Hepatocyte (in vitro differentiated cells): Measurements from ENCODE around the gene PRDM16. TPM values are rescaled to one million over a fixed set of nuclear protein-coding genes. Genes with fewer than 3 reads are reported as not detected.
A peak's percentile ranks its signal among the peaks of the same experiment; 100 is the strongest.

Experiments used
- DNase-seq: peaks from one replicate; pipeline ENCODE4 v3.0.0-alpha.2; 2016; ENCODE audit warnings: low spot score
- H2AFZ ChIP-seq: fragments of 200-600 bp; sonication (generic); 2 replicates; pipeline ENCODE4 v1.6.0; 2016; ENCODE audit warnings: antibody characterized with exemption, mild to moderate bottlenecking
- H3K27ac ChIP-seq: fragments of 200-600 bp; sonication (generic); 2 replicates; pipeline ENCODE4 v1.5.1; 2016; ENCODE audit warnings: mild to moderate bottlenecking
- H3K27me3 ChIP-seq: fragments of 200-600 bp; sonication (generic); 2 replicates; pipeline ENCODE4 v1.6.1; 2016
- H3K36me3 ChIP-seq: fragments of 200-600 bp; sonication (generic); replicated peaks from 2 replicates; pipeline ENCODE4 v1.5.1; 2016; ENCODE audit warnings: low read depth; ENCODE audit not compliant: insufficient read depth
- H3K4me1 ChIP-seq: fragments of 200-600 bp; sonication (generic); 2 replicates; pipeline ENCODE4 v1.5.1; 2016; ENCODE audit warnings: mild to moderate bottlenecking, moderate library complexity; ENCODE audit not compliant: insufficient read depth
- H3K4me2 ChIP-seq: fragments of 200-600 bp; sonication (generic); 2 replicates; pipeline ENCODE4 v1.6.0; 2016
- H3K4me3 ChIP-seq: fragments of 200-600 bp; sonication (generic); 2 replicates; pipeline ENCODE4 v1.5.1; 2016; ENCODE audit warnings: mild to moderate bottlenecking
- H3K79me2 ChIP-seq: fragments of 200-600 bp; sonication (generic); 2 replicates; pipeline ENCODE4 v1.6.0; 2017; ENCODE audit warnings: mild to moderate bottlenecking
- H3K9me2 ChIP-seq: fragments of 200-600 bp; sonication (generic); replicated peaks from 2 replicates; pipeline ENCODE4 v1.6.0; 2017; ENCODE audit warnings: mild to moderate bottlenecking; ENCODE audit not compliant: insufficient read depth
- H3K9me3 ChIP-seq: fragments of 200-600 bp; sonication (generic); 2 replicates; pipeline ENCODE4 v1.5.1; 2016; ENCODE audit warnings: low read depth, mild to moderate bottlenecking
- H4K20me1 ChIP-seq: fragments of 200-600 bp; sonication (generic); 2 replicates; pipeline ENCODE4 v1.6.0; 2016; ENCODE audit warnings: mild to moderate bottlenecking; ENCODE audit not compliant: insufficient read depth, poor library complexity, severe bottlenecking
- CTCF ChIP-seq: fragments of 200-600 bp; sonication (generic); IDR thresholded peaks from 2 replicates; pipeline ENCODE4 v1.5.1; 2016; ENCODE audit warnings: antibody characterized with exemption, mild to moderate bottlenecking; ENCODE audit not compliant: poor library complexity
- EZH2 ChIP-seq: fragments of 200-600 bp; sonication (generic); IDR thresholded peaks from 2 replicates; pipeline ENCODE4 v1.6.1; 2016; ENCODE audit warnings: antibody characterized with exemption, mild to moderate bottlenecking, borderline replicate concordance
- EZH2phosphoT487 ChIP-seq: fragments of 200-600 bp; sonication (generic); IDR thresholded peaks from one replicate; pipeline ENCODE4 v1.6.1; 2018; ENCODE audit warnings: antibody characterized with exemption, mild to moderate bottlenecking, low read depth, moderate library complexity; ENCODE audit not compliant: unreplicated experiment, severe bottlenecking
- WGBS: methylation state at CpG from one replicate; pipeline ENCODE4 v1.1.6; 2016; ENCODE audit warnings: low lambda C conversion rate; ENCODE audit errors: missing lambda C conversion rate; 5-methylcytosine and 5-hydroxymethylcytosine counted together
- polyA plus RNA-seq: library from polyadenylated mRNA; unstranded; fragments of >200 nt; fragmentation: Nextera tagmentation; extraction: Ambion mirVana; gene quantifications from 2 replicates; pipeline ENCODE4 v1.2.1, GENCODE V29; 2016
- total RNA-seq: library from RNA; depleted of rRNA; stranded (reverse); fragments of >200 nt; gene quantifications from 2 replicates; pipeline ENCODE4 v1.2.3, GENCODE V29; 2014

PRDM16 gene
- total and polyA plus RNA-seq, 2 experiments from 2014 or later = 8.1 to 9.9 TPM

- H2AFZ ChIP-seq = no peak overlapping the region
- no peaks in the 10 kb centered on the region for H4K20me1 ChIP-seq
- TF ChIP-seq EZH2 (no peak), EZH2phosphoT487 (no peak), CTCF (no peak)
- H3K9me2 ChIP-seq = no peaks in the 10 kb centered on the region
- H3K27me3 ChIP-seq = no peaks in the 10 kb centered on the region
- H3K9me3 ChIP-seq = no peaks in the 10 kb centered on the region
- no peaks in the 10 kb centered on the region for H3K36me3 ChIP-seq
- H3K27ac ChIP-seq = no peak overlapping the region
- no peak for DNase-seq
- H3K4me1 ChIP-seq = peaks cover 10% of the 10 kb centered on the region
- H3K79me2 ChIP-seq = no peaks in the 10 kb centered on the region
- H3K4me3 ChIP-seq = no peak overlapping the region
- no peak overlapping the region for H3K4me2 ChIP-seq
- 92% methylated on average over 19 of the region's 22 CpGs for WGBS
These were observed 128.8 kb downstream of the PRDM16 start for GRCh38 chr1:3197781-3198316.

DNA sequence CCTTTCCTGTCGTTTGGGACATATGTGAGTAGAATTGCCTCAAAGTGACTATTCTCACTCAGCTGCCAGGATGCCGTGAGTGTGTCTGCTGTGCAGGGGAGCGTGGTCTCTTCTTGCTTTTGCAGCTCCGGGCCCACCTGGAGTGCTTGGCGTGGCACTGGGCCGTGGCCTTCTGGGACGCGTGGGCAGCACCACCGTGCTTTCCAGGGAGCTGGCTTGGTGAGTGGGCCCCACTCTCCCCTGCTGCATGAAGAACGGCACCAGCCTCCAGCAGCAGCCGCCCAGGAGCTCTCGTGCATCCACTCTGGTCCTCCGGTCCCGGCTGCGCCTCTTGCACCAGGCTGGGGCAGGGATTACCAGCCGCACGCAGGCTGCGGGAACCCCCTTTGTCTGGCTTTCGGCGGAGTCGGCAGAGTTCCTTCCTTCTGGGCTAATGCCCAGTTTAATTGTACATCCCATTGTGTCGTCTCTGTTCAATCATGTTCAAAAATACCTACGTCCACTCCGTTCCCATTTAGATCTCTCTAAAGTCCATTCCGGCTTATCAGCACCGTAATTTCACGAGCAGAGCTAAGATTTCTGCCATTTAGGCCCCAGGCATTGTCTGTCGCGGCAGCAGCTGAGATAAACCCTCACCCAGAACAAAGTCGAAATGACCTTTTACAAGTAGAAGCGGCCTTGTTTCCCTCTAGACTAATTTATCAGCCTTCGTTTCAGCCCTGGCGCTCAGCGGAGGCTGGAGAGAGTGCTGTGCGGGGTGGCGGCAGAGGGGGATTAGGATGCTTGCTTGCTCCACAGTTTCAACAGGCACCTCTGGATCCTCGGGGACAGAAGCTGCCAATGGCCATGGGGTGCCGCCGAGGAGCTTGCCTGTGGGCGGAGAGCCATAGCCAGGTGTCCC lies 129.6 kb downstream of the PRDM16 start:
- Histone ChIP-seq H4K20me1 (no peaks in the 10 kb centered on the region), H3K27me3 (no peaks in the 10 kb centered on the region), H3K27ac (peak overlapping the region; percentile 26), H3K9me3 (no peaks in the 10 kb centered on the region), H3K4me2 (no peak overlapping the region), H3K79me2 (no peaks in the 10 kb centered on the region), H3K36me3 (no peaks in the 10 kb centered on the region), H3K9me2 (no peaks in the 10 kb centered on the region), H3K4me1 (peaks cover 10% of the 10 kb centered on the region), H3K4me3 (no peak overlapping the region), H2AFZ (no peak overlapping the region)
- DNase-seq = no peak
- TF ChIP-seq EZH2 (no peak), EZH2phosphoT487 (no peak), CTCF (no peak)
- WGBS = 62% methylated on average over 40 of the region's 40 CpGs

GRCh38 chr1:3204725-3205124 lies 135.7 kb downstream of the PRDM16 start:
- no peak overlapping the region for H2AFZ ChIP-seq
- TF ChIP-seq CTCF (no peak), EZH2phosphoT487 (no peak), EZH2 (no peak)
- H3K36me3 ChIP-seq = no peaks in the 10 kb centered on the region
- no peaks in the 10 kb centered on the region for H3K27me3 ChIP-seq
- H3K4me3 ChIP-seq = no peak overlapping the region
- DNase-seq = no peak
- H3K79me2 ChIP-seq = no peaks in the 10 kb centered on the region
- no peaks in the 10 kb centered on the region for H4K20me1 ChIP-seq
- 70% methylated on average over 20 of the region's 20 CpGs for WGBS
- H3K9me2 ChIP-seq = no peaks in the 10 kb centered on the region
- H3K9me3 ChIP-seq = no peaks in the 10 kb centered on the region
- H3K4me2 ChIP-seq = no peak overlapping the region
- no peak overlapping the region for H3K27ac ChIP-seq
- H3K4me1 ChIP-seq = no peaks in the 10 kb centered on the region
